ENCODE measurements around the gene FXYD6. TPM values are rescaled to one million over a fixed set of nuclear protein-coding genes. Genes with fewer than 3 reads are reported as not detected.

The FXYD6 gene
- polyA plus RNA-seq, 4 donors = 144 to 149 (median 147) TPM

DNA sequence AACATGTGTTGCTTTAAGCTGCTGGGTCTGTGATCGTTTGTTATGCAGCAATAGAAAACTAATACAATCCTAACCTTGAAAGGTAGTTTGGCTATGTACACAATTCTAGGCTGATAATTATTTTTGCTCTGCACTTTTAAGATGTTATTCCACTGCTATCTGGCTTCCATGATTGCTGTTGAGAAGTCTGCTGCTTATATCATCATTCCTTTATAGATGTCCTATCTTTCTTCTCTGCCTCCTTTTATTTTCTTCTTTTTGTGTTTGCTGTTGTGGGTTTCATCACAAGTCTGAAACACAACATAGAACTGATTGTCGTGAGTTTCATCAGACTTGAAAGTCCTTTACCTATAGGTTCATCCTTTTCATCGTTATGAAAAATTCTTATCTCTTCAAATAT is 24.1 kb downstream of the FXYD6 start:
- DNase-seq (ENCODE audit: low read depth in 4 of 4, low spot score in 3 of 4) = no peak

DNA sequence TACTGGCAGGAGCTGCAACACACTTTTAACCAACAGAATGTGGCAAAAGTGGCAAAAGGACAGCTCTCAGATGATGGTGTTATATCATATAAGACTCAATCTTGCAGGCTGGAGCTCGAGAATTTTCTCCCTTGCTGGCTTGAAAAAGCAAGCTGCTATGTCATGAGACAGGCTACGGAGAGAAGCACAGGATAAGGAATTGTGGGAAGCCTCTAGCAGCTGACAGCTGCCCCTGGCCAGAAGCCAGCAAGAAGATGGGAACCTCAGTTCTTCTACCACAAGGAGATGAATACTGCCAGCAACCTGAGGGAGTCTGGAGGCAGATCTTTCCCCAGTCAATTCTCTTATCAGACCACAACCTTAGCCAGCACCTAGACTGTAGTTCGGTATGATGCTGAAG is 24.6 kb downstream of the FXYD6 start:
- DNase-seq (ENCODE audit: low read depth in 4 of 4, low spot score in 3 of 4) = no peak

DNA sequence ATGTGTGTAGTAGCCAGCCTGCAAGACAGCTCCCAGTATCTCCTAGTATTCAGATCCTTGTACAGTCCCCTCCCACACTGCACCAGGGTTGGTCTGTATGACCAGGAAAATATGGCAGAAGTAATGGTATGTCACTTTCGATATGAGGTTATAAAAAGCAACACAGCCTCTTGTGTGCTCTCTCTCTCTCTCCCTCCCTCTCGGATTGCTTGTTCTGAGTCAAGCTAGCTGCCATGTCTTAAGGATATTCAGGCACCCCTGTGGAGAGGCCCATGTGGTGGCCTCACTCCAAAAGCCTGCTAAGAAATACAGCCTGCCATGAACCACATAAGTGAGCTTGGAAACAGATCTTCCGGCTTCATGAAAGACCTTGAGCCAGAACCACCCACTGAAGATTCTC is 25.4 kb downstream of the FXYD6 start:
- DNase-seq (ENCODE audit: low read depth in 4 of 4, low spot score in 3 of 4) = no peak

DNA sequence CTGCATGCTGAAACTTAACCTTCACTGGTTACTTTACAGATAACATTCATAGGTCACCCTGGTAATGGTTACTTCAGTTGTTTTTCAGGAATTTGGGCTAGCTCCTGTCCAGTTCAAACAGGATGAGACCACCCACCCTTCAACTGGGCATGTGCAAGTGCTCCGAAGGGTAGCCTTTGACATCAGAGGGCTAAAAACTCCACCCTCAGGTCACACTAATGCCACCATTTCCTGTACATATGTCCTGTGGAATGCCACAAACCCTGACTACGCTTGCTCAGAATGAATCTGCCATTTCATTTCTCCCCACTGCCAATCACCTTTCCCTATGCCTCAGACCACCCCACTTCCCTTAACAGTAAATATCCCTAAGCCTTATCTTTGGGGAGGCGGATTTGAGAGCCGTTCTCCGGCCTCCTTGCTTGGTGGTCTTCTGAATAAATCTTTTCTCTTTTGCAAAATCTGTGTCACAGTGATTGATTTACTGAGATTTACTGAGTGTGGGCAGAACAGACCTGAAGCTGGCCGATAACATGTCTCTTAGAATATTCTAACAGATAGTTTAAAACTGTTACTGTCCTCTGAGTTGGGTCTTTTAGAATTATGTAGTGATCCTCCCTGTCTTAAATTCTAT is 26.6 kb downstream of the FXYD6 start:
- no peak for DNase-seq (ENCODE audit: low read depth in 4 of 4, low spot score in 3 of 4)

DNA sequence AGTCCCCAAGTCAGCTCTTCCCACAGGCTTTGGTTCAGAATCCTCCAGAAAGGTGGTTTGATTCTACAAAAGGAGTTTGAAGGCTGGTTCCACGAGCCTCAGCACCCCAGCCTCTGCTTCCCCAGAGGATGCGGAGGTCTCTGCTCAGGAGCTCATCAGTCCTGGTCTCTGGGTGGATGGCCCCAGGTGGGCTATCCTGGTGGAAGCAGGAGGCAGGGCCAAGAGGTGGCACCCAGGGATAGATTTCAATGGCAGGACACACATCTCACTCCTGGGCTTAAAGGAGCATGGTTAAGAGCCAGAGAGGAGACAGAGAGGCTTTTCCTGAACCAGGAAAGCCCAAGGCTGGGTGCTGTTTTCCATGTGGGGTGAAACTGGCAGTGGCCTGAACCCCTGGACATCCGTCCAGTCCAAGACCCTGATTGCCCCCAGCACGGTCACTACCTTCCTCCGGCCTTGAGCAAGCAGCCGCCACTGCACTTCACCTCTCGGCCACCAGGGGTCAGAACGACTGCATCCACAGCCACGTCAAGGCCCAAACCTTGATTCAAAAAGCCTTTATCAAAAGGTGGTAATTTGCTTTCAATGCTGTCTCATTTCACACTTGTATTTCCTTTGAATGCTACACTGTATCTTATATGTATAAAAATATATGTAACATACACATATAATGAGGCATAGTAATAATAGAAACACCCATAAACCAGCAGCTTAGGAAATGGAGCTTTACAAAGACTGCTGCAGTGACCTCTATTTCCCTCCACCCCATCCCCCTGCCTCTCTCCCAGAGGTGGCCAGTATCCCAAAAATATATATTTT is 32.6 kb downstream of the FXYD6 start:
- no peak for DNase-seq (ENCODE audit: low read depth in 4 of 4, low spot score in 3 of 4)

DNA sequence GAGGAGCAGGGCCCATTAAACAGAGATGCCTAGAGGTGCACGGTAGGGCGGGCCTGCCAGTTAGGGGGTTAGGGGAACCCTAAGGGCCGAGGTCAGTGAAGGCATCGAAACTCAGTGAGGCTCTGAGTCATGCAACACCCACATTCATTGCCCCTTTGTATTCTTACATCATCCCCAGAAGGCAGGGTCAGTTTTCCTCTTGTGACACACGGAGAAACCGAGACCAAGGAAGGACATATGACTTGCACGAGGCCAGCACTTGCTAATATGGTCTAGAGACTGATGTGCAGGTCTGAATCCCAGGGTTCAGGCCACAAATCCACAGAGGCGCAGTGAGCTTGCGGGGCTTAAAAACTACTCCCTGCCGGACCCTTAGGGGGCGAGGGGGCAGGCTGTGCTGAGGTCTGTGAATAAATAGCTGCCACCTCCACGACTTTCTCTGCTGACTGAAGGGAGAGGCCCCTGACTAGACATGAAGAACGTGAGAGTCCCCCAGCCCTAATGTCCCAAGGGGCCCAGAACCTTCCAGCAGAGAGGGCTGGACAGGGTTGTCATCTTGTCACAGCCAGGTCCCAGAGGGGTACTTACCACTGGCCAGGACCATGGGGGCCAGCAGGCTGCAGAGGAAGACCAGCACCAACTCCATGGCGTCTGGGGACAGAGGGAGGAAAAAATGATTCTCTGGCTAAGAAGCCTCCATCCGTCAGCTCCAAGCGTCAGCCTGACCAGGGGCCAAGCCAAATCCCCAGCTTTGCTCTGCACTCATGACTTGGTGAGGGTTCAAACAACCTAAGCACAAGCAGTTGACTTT is 34.1 kb downstream of the FXYD6 start:
- DNase-seq (ENCODE audit: low read depth in 4 of 4, low spot score in 3 of 4) = no peak

DNA sequence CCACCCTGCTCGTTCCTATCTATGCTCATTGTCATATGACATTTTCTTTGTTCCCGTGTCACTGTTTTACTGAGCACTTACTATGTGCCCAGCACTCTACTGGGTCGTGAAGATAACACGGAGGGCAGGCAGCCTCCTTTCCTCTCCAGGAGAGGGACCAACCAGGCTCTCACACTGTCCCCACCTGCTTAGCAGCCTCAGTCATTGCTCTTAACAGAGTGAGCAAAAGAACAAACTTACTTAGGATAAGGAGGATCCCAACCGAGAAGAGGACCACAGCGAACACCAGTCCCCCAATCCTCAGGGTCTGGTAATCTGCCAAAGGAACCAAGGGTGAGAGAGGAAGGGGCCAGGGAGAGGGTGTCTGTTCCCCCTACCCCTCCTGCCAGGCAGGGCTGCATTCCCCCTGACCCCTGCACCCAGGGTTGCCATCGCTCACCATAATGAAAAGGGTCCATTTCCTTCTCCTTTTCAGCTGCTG is 34.9 kb downstream of the FXYD6 start:
- DNase-seq (ENCODE audit: low read depth in 4 of 4, low spot score in 3 of 4) = no peak

DNA sequence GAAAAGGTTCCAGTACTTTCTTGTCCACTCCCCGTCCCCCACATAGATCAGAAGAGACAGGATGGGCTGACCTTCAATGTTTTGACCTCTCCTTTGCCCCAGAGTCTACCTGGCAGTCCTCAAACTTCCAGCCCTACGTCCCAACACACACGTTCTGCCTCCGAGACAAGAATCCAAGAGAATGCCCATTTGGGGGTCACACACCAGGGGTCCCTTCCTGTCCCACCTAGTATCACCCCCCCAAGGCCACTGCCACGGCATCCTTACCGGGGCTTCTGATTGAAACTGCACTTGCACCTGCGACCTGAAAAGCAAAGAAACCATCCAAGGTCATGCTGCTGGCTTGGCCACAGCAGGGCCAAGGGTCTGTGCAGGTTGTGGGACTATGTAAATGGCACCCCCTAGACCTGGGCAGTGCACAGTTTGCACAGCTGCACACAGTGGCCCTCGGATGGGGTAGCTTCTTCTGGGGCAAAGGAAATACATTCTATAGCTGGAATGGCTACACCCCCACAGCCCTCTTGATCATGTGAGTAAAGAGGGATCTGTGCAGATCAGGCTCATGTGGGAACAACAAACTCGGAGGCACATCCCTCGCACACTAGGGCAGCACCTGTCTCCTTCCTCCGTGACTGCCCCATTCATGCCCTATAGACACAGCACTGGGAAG is 35.4 kb downstream of the FXYD6 start:
- DNase-seq (ENCODE audit: low read depth in 4 of 4, low spot score in 3 of 4) = no peak

DNA sequence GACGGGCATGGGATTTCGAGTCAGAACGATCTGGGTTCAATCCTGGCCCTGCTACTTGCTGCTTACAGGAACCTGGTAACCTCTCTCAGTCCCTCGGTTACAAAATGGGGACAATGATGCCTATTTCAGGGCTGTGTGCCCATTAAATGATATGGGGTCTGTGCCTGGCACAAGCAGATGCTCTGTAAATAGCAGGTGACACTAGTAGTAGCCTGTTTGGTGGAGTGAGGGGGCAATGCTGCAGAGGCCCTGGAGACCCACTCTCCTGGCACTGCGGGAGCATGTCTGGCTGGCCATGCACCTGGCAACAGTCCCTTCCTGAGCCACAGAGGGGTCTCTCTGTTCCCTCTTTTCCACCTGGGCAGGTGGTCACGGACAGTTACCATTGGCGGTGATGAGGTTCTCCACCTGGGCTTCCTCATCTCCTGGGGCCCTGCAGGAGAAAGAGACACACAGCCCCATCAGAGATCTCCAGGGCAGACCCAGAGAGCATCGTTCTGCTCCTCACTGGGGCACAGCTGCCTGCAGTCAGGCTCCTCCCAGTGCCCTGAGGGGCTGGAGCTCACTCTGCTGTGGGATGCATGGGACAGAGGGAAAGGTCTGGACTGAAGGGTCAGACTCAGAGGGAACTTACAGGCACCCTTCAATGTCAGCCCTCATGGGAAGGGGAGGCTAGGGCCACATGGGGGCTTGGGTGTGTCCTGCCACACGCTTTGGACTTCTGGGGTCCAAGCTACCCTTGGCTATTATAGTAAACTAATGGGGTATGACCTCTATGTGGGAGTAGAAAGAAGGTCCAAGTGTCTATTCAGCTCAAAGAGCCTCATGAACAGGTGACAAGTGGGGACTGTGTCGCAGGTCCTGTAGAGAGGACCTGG is 36.3 kb downstream of the FXYD6 start:
- DNase-seq (ENCODE audit: low read depth in 4 of 4, low spot score in 3 of 4) = no peak

DNA sequence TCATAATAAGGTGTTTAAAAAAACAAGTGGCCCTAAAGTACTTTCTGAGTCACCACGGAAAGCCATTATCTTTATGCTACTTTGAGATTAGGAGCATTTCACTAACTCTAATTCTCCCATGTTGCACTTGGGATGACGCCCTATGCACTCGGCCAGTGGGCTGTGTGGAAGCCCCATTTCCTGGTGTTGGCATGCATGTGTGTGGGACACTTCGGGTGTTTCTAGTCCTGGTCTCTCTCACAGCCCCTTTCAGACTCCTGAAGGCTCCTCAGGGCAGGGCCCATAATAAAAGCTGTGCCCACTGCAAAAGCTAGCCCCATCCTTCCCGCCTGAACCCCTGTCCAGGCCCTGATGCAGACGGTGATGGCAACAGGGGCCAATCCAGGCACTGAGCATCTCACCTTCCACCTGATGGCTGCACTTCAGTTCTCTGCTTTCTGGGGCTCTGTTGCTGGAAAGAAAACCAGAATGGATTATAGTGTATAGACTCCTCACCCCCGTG is 37.0 kb downstream of the FXYD6 start:
- no peak for DNase-seq (ENCODE audit: low read depth in 4 of 4, low spot score in 3 of 4)

DNA sequence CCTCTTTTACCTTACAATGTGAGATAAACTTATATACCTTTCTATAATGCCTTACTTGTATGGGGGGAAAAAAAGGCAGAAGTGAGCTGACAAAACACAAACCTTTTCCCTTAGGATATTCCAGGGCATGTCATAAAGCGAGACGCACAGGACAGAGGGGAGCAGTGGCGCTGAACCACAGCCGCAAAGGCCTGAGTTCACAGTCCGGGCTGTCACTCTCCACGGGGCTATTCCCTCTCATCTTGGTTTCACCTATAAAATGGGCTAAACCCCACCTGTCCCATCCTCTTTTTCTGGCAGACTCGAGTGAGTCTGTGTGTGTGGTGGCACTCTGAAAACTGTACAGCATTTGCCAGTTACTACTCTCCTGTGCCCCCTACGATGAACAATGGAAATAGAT is 37.6 kb downstream of the FXYD6 start:
- DNase-seq (ENCODE audit: low read depth in 4 of 4, low spot score in 3 of 4) = no peak

DNA sequence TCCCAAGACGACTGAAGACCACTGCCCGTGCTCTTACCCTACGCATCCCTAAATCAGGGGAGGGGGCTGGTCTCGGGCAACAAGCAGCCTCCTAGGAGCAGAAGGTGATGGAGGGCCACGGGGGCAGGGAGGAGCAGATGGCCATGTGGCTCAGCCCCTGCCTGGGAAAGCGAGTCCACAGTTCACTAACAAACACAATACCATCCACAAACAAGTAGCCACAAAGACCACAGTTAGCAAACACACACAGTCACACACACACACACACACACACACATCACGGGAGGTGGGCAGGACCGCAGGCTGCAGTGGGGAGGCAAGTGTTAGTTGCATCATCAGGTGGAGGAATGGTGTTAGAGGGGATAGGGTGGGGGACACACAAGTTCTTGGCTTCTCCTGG is 38.7 kb downstream of the FXYD6 start:
- DNase-seq (ENCODE audit: low read depth in 4 of 4, low spot score in 3 of 4) = no peak

DNA sequence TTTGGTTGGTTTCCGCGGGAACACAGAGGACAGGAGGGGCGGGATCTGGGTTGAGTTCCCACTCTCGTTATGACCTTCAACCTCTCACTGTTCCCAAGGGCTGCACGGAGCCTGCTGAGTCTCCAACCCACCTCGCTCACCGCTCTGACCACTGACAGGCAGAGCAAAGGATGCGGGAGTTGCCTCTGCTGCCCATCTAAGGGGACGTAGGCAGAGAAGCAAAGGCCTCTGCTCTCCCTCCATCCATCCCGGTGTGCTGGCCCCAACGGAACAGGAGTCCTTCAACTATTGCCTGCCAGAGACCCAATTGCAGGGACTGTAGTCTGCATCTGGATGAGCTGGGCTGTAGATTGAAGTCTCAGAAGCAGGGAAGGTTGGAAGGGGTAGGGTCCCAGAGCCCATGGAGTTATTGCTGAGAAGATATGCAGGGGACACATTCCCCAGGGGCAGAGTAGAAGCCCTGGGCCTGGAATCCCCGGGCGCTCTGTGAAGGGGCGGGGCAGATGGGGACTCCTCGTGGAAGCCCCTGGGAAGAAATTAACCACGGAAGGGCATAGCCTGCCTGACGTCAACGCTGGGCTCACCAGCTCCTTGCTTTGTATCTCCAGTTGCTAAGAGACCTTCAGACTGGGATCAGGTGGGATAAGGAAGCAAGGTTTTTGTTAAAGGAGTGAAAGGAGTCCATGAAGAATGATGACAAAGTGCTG is 39.2 kb downstream of the FXYD6 start:
- DNase-seq (ENCODE audit: low read depth in 4 of 4, low spot score in 3 of 4) = no peak

DNA sequence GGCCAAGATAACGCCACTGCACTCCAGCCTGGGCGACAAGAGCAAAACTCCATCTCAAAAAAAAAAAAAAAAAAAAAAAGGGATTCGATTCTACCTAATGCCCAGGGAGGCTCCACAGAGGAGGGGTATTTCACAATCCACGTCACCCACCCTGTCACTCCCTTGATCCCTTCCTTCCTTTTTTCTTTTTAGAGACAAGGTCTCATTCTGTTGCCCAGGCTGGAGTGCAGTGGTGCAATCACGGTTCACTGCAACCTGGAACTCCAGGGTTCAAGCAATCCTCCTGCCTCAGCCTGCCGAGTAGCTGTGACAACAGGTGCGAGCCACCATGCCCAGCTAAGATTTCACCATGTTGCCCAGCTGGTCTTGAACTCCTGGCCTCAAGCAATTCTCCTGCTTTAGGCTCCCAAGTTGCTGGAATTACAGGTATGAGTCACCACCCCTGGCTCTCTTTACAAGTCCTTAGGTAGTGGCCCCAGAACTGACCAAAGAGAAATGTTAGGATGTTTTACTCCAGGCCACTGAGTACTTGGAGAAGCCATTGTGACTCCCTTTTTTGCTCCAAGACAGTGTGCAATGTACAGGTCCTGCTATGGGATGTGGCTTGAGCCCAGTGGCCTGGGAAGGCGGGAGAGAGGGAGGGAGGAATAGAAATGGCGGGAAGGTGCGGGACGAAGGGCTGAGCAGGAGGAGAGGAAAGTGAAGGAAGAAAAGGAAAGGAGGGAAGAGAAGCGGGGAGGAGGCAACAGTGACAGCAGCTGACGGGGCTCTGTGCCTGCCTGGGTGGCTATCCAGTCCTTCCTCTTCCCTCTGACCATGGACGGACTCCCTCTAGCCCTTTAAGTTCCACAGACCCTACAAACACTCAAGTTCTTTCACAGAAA is 40.1 kb downstream of the FXYD6 start:
- DNase-seq (ENCODE audit: low read depth in 4 of 4, low spot score in 3 of 4) = no peak

DNA sequence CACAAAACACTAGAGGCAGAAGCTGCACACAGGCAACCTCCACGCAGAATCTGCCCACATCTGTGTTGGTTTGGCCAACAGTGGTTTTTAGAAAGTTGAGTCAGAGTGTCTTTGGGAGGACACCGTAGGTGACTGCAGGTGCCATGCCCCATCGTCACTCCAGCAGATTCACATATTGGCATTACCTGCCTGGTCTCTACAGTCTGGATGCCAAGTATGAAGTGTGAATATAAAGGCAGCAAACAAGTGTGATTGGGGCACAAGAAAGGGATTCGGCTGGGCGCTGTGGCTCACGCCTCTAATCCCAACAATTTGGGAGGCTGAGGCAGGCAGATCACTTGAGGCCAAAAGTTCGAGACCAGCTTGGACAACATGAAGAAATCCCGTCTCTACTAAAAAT is 40.9 kb downstream of the FXYD6 start:
- no peak for DNase-seq (ENCODE audit: low read depth in 4 of 4, low spot score in 3 of 4)

DNA sequence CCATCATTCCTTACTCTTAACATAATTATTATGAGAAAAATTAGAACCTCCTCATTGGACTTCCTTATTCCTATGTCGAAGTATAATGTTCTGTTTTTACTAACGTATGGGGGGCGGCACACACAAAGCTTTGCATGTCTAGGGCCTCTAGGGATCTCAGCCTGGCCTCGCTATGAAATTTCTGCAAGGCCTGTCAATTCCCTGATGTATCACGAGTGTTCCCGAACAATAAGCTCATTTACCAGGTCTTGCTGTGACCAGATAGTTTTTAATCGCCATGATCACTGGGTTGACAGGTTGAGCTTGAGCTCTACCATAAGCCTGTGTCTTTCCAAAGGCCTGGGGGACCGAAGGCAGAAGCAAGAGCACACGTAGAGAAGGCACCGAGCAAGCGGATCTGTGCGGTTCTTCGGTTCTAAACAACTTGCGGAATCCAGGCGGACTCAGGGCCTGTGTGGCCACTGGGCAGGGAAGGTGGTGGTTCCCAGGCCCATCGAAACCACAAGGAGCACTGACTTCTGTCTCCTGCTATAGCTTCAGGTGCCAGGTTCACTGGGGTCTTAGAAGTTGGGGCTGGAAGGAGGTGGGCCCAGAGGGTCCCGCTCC is 41.5 kb downstream of the FXYD6 start:
- no peak for DNase-seq (ENCODE audit: low read depth in 4 of 4, low spot score in 3 of 4)

DNA sequence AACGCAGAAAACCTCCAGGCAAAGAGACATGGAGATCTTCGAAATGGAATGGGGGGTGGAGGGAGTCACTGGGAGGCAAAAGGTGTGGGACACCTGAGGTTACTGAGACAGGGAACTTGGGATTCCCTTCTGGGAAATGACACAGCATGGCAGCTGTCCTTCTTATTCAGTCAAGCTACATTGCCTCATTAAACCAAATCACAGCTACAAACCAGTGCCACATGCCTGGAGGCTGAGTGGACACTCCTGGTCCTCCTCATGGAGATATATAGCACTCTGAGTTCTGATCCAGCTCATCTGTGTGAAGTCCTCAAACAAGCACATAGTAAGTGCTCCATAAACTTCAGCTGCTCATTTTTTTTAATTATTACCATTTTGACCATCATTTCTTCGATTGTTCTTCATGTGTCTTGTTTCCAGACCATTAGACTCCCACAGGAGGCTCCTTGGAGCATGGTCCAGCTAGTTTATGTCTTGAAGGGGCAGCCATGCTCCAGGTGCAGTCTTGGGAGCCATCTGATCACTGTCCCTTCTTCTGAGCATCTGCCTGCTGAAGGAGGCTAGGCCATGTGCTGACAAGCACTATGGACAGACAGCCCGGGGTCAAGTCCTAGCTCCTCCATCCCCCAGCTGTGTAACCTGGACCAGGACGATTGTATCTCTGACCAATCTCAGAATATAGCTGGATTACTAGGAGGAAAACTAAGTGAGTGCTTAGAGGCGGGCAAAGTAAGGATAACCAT is 42.2 kb downstream of the FXYD6 start:
- no peak for DNase-seq (ENCODE audit: low read depth in 4 of 4, low spot score in 3 of 4)
